ENCODE data around the gene TAF5L.
"Not testable (repeated sequence)": the region's sequence is repeated elsewhere in the genome, so short reads cannot be mapped to it uniquely, and the experiment has no call there.

TAF5L gene

GRCh38 chr1:229570305-229570704 is 55.6 kb downstream of the TAF5L start:
- no peak for DNase-seq (ENCODE audit: low read depth)
- in situ Hi-C loops (cut with HindIII; ENCODE audit: low sequenced_read_pairs): no loop called here
- no peak for TF ChIP-seq CTCF (IDR thresholded peaks at IDR 0.05; ENCODE audit: low read depth, low read length, missing control alignments)
- H3K4me3 ChIP-seq (ENCODE audit: low read depth, low read length): no peak overlapping the region

GRCh38 chr1:229567109-229567868 is 58.6 kb downstream of the TAF5L start:
- no peak overlapping the region for H3K4me3 ChIP-seq (ENCODE audit: low read depth, low read length)
- in situ Hi-C loops (cut with HindIII; ENCODE audit: low sequenced_read_pairs): no loop called here
- TF ChIP-seq CTCF (IDR thresholded peaks at IDR 0.05; ENCODE audit: low read depth, low read length, missing control alignments): no peak
- DNase-seq (ENCODE audit: low read depth): no peak

GRCh38 chr1:229563701-229564100 is 62.2 kb downstream of the TAF5L start:
- no peak for TF ChIP-seq CTCF (IDR thresholded peaks at IDR 0.05; ENCODE audit: low read depth, low read length, missing control alignments)
- in situ Hi-C loops (cut with HindIII; ENCODE audit: low sequenced_read_pairs): no loop called here
- no peak overlapping the region for H3K4me3 ChIP-seq (ENCODE audit: low read depth, low read length)
- no peak for DNase-seq (ENCODE audit: low read depth)

DNA sequence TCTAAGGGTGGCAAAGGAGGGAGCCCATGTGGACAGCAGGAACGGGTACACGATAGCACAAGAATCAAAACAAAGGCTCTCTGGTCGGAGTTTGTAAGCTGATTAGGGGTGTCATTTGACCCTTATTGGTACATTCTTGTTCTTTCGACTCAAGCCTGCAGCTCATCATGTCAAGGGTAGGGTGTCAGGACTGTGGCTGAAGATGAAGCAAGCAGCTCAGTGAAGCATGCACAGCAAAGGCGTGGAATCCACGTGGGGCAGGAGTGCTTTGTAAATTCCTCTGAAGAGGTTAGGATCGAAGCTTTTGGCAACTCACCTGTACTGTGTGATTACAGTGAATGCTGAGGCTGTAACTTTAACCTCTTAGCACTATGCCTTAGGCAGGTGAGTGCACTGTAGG is 62.7 kb downstream of the TAF5L start:
- no peak for DNase-seq (ENCODE audit: low read depth)
- TF ChIP-seq CTCF (IDR thresholded peaks at IDR 0.05; ENCODE audit: low read depth, low read length, missing control alignments): no peak
- in situ Hi-C loops (cut with HindIII; ENCODE audit: low sequenced_read_pairs): no loop called here
- H3K4me3 ChIP-seq (ENCODE audit: low read depth, low read length): no peak overlapping the region

- no peak for TF ChIP-seq CTCF (IDR thresholded peaks at IDR 0.05; ENCODE audit: low read depth, low read length, missing control alignments)
- H3K4me3 ChIP-seq (ENCODE audit: low read depth, low read length): no peak overlapping the region
- DNase-seq (ENCODE audit: low read depth): no peak
- in situ Hi-C loops (cut with HindIII; ENCODE audit: low sequenced_read_pairs): no loop called here
Measured at GRCh38 chr1:229562686-229563085, 63.2 kb downstream of the TAF5L start.

DNA sequence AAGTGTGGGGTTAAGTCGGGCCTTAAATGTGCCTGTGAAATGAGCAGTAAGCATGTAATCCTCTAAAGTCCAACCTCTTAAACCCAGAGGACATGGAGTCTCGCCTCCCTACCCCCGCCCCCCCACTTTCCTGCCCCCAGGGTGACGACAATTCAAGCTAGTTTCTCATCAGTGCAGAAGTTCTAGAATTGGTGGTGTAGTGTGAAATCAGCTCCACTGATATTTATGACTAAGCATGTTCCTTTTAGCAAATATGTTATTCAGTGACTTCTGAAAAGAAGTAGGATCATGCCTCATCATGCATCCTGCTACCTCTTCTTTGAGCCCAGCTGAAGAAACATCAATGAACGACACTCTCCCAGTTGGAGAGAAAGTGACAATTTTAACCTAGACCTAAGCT is 64.8 kb downstream of the TAF5L start:
- DNase-seq (ENCODE audit: low read depth): no peak
- in situ Hi-C loops (cut with HindIII; ENCODE audit: low sequenced_read_pairs): no loop called here
- TF ChIP-seq CTCF (IDR thresholded peaks at IDR 0.05; ENCODE audit: low read depth, low read length, missing control alignments): no peak

GRCh38 chr1:229560124-229560523 is 65.8 kb downstream of the TAF5L start:
- in situ Hi-C loops (cut with HindIII; ENCODE audit: low sequenced_read_pairs); DNase-seq (ENCODE audit: low read depth); H3K4me3 ChIP-seq (ENCODE audit: low read depth, low read length): not testable (repeated sequence)

More for the DNA sequence above, 64.8 kb downstream of the TAF5L start:
- no peak overlapping the region for H3K4me3 ChIP-seq (ENCODE audit: low read depth, low read length)

- in situ Hi-C loops (cut with HindIII; ENCODE audit: low sequenced_read_pairs); DNase-seq (ENCODE audit: low read depth): not testable (repeated sequence)
- H3K4me3 ChIP-seq (ENCODE audit: low read depth, low read length): peak overlapping the region; percentile 72
Measured at GRCh38 chr1:229559336-229559801, 66.6 kb downstream of the TAF5L start.
